Thyroid gland (tissue), 4 donors: ENCODE data around the gene PLEKHF1. TPM values are rescaled to one million over a fixed set of nuclear protein-coding genes. Genes with fewer than 3 reads are reported as not detected.

Experiments
- DNase-seq, 2 donors: peaks; one replicate each; pipeline ENCODE4 v3.0.0-alpha.2; 2019
- H3K27ac ChIP-seq, 3 donors: fragments of 200-600 bp; sonication (generic); 1 replicate in 2 of 3; 2 replicates in 1 of 3; pipeline ENCODE4 v1.5.1; 2016 to 2019; ENCODE audit warnings: mild to moderate bottlenecking in 1 of 3, moderate library complexity in 1 of 3
- H3K27me3 ChIP-seq: fragments of 200-600 bp; sonication (generic); one replicate; pipeline ENCODE4 v1.5.1; 2019
- H3K36me3 ChIP-seq, 2 donors: fragments of 200-600 bp; sonication (generic); one replicate each; pipeline ENCODE4 v1.5.1; 2016 to 2019
- H3K4me1 ChIP-seq, 2 donors: fragments of 200-600 bp; sonication (generic); one replicate each; pipeline ENCODE4 v1.5.1; 2017 to 2019
- H3K4me3 ChIP-seq, 3 donors: fragments of 200-600 bp; sonication (generic); replicated peaks in 1 of 3; 1 replicate in 2 of 3; 2 replicates in 1 of 3; pipeline ENCODE4 v1.5.1; 2016; ENCODE audit warnings: mild to moderate bottlenecking in 1 of 3
- H3K9me3 ChIP-seq: fragments of 200-600 bp; sonication (generic); one replicate; pipeline ENCODE4 v1.5.1; 2017
- POLR2A ChIP-seq, 2 donors: fragments of 450-650 bp; IDR thresholded peaks; one replicate each; pipeline ENCODE4 v1.6.1; 2017; ENCODE audit warnings: antibody characterized with exemption in 2 of 2, mild to moderate bottlenecking in 2 of 2, moderate library complexity in 1 of 2
- WGBS, 2 donors: methylation state at CpG; one replicate each; pipeline ENCODE4 v1.1.5; 2017; 5-methylcytosine and 5-hydroxymethylcytosine counted together
- intact Hi-C: fragments of 100-400 bp; cut with DNase I; formaldehyde crosslinking; loops from one replicate; pipeline ENCODE4 v1.15.1; 2023
- total RNA-seq, 4 donors: library from RNA; depleted of rRNA; stranded (reverse); fragments of >200 nt; gene quantifications; one replicate each; pipeline ENCODE4 v1.2.3, GENCODE V29; 2016
- TF ChIP-seq, protein P1 (sequence below), 6 experiments: fragments of 200-600 bp in 3 of 6; fragments of 450-650 bp in 3 of 6; sonication (generic) in 3 of 6; IDR thresholded peaks; one replicate each; pipeline ENCODE4 v1.5.1; 2016 to 2019; ENCODE audit warnings: antibody characterized with exemption in 6 of 6, mild to moderate bottlenecking in 2 of 6, inconsistent platforms in 1 of 6, moderate library complexity in 1 of 6

PLEKHF1 gene
- total RNA-seq, 4 donors from 2014 or later = 12.1 to 20.3 (median 16.5) TPM

- Histone ChIP-seq H3K27ac (no peak overlapping the region), H3K9me3 (no peaks in the 10 kb centered on the region), H3K36me3 (no peaks in the 10 kb centered on the region), H3K4me3 (no peak overlapping the region), H3K27me3 (no peaks in the 10 kb centered on the region), H3K4me1 (peaks cover 5 to 17% of the 10 kb centered on the region in 2 donors)
- intact Hi-C loops = no loop called here
- TF ChIP-seq, protein P1, sequence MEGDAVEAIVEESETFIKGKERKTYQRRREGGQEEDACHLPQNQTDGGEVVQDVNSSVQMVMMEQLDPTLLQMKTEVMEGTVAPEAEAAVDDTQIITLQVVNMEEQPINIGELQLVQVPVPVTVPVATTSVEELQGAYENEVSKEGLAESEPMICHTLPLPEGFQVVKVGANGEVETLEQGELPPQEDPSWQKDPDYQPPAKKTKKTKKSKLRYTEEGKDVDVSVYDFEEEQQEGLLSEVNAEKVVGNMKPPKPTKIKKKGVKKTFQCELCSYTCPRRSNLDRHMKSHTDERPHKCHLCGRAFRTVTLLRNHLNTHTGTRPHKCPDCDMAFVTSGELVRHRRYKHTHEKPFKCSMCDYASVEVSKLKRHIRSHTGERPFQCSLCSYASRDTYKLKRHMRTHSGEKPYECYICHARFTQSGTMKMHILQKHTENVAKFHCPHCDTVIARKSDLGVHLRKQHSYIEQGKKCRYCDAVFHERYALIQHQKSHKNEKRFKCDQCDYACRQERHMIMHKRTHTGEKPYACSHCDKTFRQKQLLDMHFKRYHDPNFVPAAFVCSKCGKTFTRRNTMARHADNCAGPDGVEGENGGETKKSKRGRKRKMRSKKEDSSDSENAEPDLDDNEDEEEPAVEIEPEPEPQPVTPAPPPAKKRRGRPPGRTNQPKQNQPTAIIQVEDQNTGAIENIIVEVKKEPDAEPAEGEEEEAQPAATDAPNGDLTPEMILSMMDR (IDR thresholded peaks at IDR 0.05) = no peak
- TF ChIP-seq POLR2A (IDR thresholded peaks at IDR 0.05) = no peak
- no peak for DNase-seq
- whole genome bisulfite sequencing, 2 donors = 79 to 82% methylated on average over 2 of the region's 2 CpGs
Measured at GRCh38 chr19:29641597-29641996, 23.7 kb upstream of the PLEKHF1 start.

- DNase-seq = no peak
- WGBS, 2 donors = 75 to 76% methylated on average over 7 of the region's 7 CpGs
Measured at GRCh38 chr19:29643361-29643935, 21.8 kb upstream of the PLEKHF1 start.

DNA sequence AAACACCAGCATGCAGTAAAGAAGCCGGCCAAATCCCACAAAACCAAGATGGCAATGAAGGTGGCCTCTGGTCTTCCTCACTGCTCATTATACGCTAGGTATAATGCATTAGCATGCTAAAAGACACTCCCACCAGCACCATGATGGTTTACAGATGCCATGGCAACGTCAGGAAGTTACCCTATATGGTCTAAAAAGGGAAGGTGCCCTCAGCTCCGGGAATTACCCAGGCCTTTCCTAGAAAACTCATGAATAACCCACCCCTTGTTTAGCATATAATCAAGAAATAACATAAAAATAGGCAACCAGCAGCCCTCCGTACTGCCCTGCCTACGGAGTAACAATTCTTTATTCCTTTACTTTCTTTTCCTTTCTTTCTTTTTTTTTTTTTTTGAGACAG is 21.1 kb upstream of the PLEKHF1 start:
- no peak overlapping the region for H3K27ac ChIP-seq
- H3K4me1 ChIP-seq = peaks cover 5 to 17% of the 10 kb centered on the region in 2 donors
- intact Hi-C loops = no loop called here
- H3K4me3 ChIP-seq = no peak overlapping the region
- no peaks in the 10 kb centered on the region for H3K36me3 ChIP-seq
- H3K27me3 ChIP-seq = no peaks in the 10 kb centered on the region
- H3K9me3 ChIP-seq = no peaks in the 10 kb centered on the region
- TF ChIP-seq, protein P1 (IDR thresholded peaks at IDR 0.05) = no peak
- 91 to 92% methylated on average over 6 of the region's 6 CpGs for WGBS, 2 donors
- DNase-seq = no peak

More at GRCh38 chr19:29643361-29643935, 21.8 kb upstream of the PLEKHF1 start:
- Histone ChIP-seq H3K9me3 (no peaks in the 10 kb centered on the region), H3K4me1 (peaks cover 5 to 17% of the 10 kb centered on the region in 2 donors), H3K27ac (no peak overlapping the region), H3K36me3 (no peaks in the 10 kb centered on the region), H3K27me3 (no peaks in the 10 kb centered on the region), H3K4me3 (no peak overlapping the region)
- intact Hi-C loops = no loop called here
- TF ChIP-seq, protein P1 (IDR thresholded peaks at IDR 0.05) = no peak
- TF ChIP-seq POLR2A (IDR thresholded peaks at IDR 0.05) = no peak

- no peaks in the 10 kb centered on the region for H3K27me3 ChIP-seq
Measured at GRCh38 chr19:29645491-29645867, 19.8 kb upstream of the PLEKHF1 start.

GRCh38 chr19:29645911-29646310 is 19.4 kb upstream of the PLEKHF1 start:
- Histone ChIP-seq H3K27me3 (no peaks in the 10 kb centered on the region), H3K27ac (no peak overlapping the region), H3K4me1 (peaks cover 5 to 17% of the 10 kb centered on the region in 2 donors), H3K36me3 (no peaks in the 10 kb centered on the region), H3K9me3 (no peaks in the 10 kb centered on the region), H3K4me3 (no peak overlapping the region)
- WGBS, 2 donors = 9 to 32% methylated on average over 8 of the region's 8 CpGs
- intact Hi-C loops = no loop called here
- no peak for TF ChIP-seq POLR2A (IDR thresholded peaks at IDR 0.05)
- TF ChIP-seq, protein P1 (IDR thresholded peaks at IDR 0.05) = no peak
- DNase-seq = peak; percentile 36 to 67

More at GRCh38 chr19:29645491-29645867, 19.8 kb upstream of the PLEKHF1 start:
- no peak overlapping the region for H3K27ac ChIP-seq
- WGBS, 2 donors = 30% methylated on average over 5 of the region's 5 CpGs
- intact Hi-C loops = no loop called here
- no peak overlapping the region for H3K4me3 ChIP-seq
- no peaks in the 10 kb centered on the region for H3K36me3 ChIP-seq
- DNase-seq = no peak
- TF ChIP-seq, protein P1 (IDR thresholded peaks at IDR 0.05) = no peak
- TF ChIP-seq POLR2A (IDR thresholded peaks at IDR 0.05) = no peak
- no peaks in the 10 kb centered on the region for H3K9me3 ChIP-seq
- peaks cover 5 to 17% of the 10 kb centered on the region in 2 donors for H3K4me1 ChIP-seq
